22Rv1 (cell line): ENCODE results near the gene PTH2R.

ENCODE experiments used
- ZFX ChIP-seq: fragments of 450-650 bp; IDR thresholded peaks from 2 replicates; pipeline ENCODE4 v1.6.1; 2017; ENCODE audit warnings: antibody characterized with exemption, borderline replicate concordance
- TF ChIP-seq, protein P1 (sequence below): fragments of 450-650 bp; IDR thresholded peaks from 2 replicates; pipeline ENCODE4 v1.5.1; 2017; ENCODE audit warnings: mild to moderate bottlenecking

DNA sequence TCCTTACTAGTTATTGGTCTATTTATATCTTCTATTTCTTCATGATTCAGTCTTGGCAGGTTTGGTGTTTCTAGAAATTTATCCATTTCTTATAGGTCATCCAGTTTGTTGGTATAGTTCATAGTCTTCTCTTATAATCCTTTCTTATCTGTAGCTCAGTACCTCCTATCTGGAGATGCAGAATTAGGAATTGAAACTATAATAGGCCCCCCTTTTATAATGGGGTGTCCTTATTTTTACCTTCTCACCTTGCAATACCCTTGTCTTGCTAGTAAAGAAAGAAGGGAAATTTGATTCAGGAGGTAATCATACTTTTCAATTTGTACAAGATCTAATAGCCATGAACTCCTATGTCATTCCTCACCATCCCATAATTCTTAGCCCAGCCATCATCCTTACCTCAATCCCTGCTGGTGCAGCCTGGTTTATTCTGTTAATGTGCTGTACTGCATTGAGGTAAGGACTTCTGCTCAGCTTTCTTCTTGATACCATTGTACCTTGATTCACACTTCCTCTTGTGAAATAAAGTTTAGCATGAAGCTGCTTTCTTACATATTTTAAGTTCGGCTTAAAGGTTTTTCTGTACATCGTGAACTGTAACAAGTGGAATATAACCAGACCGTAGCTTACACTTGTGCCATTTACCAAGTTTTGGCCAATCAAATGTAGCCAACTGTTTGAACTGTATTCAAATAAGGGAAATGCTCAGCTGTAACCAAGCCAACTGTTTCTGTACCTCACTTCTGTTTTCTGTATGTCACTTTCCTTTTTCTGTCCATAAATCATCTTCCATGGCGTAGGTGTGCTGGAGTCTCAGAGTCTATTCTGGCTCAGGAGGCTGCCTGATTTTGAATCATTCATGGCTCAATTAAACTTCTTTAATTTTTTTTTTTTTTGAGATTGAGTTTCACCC, 40.1 kb upstream of the PTH2R start:
- TF ChIP-seq, protein P1, sequence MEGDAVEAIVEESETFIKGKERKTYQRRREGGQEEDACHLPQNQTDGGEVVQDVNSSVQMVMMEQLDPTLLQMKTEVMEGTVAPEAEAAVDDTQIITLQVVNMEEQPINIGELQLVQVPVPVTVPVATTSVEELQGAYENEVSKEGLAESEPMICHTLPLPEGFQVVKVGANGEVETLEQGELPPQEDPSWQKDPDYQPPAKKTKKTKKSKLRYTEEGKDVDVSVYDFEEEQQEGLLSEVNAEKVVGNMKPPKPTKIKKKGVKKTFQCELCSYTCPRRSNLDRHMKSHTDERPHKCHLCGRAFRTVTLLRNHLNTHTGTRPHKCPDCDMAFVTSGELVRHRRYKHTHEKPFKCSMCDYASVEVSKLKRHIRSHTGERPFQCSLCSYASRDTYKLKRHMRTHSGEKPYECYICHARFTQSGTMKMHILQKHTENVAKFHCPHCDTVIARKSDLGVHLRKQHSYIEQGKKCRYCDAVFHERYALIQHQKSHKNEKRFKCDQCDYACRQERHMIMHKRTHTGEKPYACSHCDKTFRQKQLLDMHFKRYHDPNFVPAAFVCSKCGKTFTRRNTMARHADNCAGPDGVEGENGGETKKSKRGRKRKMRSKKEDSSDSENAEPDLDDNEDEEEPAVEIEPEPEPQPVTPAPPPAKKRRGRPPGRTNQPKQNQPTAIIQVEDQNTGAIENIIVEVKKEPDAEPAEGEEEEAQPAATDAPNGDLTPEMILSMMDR: no peak
- no peak for TF ChIP-seq ZFX
